ENCODE results near the gene RHOT2. TPM values are rescaled to one million over a fixed set of nuclear protein-coding genes. Genes with fewer than 3 reads are reported as not detected.
A peak's percentile ranks its signal among the peaks of the same experiment; 100 is the strongest.

Gene RHOT2
- total RNA-seq, 2 experiments from 2014 or later: 110 TPM

DNA sequence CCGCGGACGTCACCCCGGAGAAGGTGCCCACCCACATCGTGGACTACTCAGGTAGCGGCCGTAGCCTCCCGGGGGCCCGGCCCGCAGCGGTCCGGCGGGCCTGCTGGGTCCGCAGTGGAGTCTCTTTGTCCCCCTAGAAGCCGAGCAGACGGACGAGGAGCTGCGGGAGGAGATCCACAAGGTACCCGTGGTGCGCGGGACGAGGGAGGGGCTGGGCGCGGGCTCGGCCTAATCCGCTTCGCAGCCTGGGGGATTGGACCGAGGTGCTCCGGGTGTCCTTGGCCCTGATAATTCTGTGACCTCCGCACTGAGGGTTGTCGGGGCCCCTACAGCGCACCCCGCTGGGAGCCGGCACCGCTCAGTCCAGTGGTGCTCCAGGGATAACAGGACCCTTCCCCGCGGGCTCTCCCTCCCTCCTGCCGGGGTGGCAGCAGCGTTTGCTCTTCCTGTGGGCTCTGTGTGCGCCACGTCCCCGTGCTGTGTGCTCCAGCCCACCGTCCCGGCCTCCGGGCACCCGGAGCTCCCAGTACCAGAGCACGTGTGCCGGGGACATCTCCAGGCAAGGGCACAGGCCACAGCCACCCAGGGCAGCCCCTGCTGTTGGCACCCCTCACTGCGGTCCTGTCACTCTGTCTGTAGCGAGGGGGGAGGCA, 713 bp downstream of the RHOT2 start:
- intact Hi-C loops (cut with micrococcal nuclease): loop anchor here (10.0 kb wide), 1 partner anchor 84 kb away; no protein-coding TSS in a partner anchor
- Mint-ChIP-seq H3K9me3 (no peaks in the 10 kb centered on the region), H3K36me3 (ENCODE audit: low read depth) (peaks cover 10% of the 10 kb centered on the region), H3K4me1 (ENCODE audit: low read depth) (peaks cover 9% of the 10 kb centered on the region), H3K27me3 (no peaks in the 10 kb centered on the region), H3K27ac (peak overlapping the region; percentile 61), H3K4me3 (peak overlapping the region; percentile 75)
- no peak for ATAC-seq
- ChIA-PET POLR2A (interaction anchor here (1.0 to 2.7 kb wide), 6 partner anchors 10 to 80 kb away, joined by 3 to 11 read pairs (median 4); partner anchors contain the start of genes STUB1 and WDR90), CTCF (interaction anchor here (0.9 to 2.7 kb wide), 5 partner anchors 8 to 21 kb away, joined by 3 to 9 read pairs (median 3); no protein-coding TSS in a partner anchor)
- no peak for DNase-seq
- TF ChIP-seq, protein P1, sequence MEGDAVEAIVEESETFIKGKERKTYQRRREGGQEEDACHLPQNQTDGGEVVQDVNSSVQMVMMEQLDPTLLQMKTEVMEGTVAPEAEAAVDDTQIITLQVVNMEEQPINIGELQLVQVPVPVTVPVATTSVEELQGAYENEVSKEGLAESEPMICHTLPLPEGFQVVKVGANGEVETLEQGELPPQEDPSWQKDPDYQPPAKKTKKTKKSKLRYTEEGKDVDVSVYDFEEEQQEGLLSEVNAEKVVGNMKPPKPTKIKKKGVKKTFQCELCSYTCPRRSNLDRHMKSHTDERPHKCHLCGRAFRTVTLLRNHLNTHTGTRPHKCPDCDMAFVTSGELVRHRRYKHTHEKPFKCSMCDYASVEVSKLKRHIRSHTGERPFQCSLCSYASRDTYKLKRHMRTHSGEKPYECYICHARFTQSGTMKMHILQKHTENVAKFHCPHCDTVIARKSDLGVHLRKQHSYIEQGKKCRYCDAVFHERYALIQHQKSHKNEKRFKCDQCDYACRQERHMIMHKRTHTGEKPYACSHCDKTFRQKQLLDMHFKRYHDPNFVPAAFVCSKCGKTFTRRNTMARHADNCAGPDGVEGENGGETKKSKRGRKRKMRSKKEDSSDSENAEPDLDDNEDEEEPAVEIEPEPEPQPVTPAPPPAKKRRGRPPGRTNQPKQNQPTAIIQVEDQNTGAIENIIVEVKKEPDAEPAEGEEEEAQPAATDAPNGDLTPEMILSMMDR (IDR thresholded peaks at IDR 0.05): no peak

DNA sequence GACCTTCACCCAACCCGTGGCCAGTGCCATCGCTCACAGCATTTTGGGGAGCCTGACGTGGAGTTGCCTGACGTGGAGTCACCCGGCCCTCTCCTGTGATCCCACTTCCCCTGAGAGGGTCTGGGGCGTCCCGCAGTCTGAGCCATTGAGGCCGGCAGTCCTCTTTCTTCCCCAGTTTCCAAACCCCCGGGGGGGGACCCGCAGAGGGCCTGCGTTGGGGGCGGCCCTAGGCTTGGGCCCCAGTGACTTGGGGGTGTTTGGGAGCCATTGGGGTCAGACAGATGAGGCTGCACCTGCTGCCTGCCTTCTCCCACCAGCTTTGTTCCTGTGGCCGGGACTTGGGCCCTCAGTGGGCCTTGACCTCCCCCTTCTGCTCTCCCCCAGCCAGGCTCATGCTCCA, 1.7 kb downstream of the RHOT2 start:
- Mint-ChIP-seq H3K27me3 (no peaks in the 10 kb centered on the region), H3K4me1 (ENCODE audit: low read depth) (peaks cover 9% of the 10 kb centered on the region), H3K36me3 (ENCODE audit: low read depth) (peaks cover 10% of the 10 kb centered on the region), H3K9me3 (no peaks in the 10 kb centered on the region), H3K4me3 (peak overlapping the region; percentile 75), H3K27ac (peak overlapping the region; percentile 20)
- CTCF ChIA-PET: no interaction called here
- POLR2A ChIA-PET: interaction anchor here (1.5 to 2.7 kb wide), 2 partner anchors 9 to 19 kb away, joined by 9 to 11 read pairs; partner anchors contain the start of gene WDR90
- TF ChIP-seq, protein P1 (IDR thresholded peaks at IDR 0.05): no peak
- no peak for DNase-seq
- intact Hi-C loops (cut with micrococcal nuclease): loop anchor here (10.0 kb wide), 1 partner anchor 85 kb away; no protein-coding TSS in a partner anchor
- no peak for ATAC-seq

DNA sequence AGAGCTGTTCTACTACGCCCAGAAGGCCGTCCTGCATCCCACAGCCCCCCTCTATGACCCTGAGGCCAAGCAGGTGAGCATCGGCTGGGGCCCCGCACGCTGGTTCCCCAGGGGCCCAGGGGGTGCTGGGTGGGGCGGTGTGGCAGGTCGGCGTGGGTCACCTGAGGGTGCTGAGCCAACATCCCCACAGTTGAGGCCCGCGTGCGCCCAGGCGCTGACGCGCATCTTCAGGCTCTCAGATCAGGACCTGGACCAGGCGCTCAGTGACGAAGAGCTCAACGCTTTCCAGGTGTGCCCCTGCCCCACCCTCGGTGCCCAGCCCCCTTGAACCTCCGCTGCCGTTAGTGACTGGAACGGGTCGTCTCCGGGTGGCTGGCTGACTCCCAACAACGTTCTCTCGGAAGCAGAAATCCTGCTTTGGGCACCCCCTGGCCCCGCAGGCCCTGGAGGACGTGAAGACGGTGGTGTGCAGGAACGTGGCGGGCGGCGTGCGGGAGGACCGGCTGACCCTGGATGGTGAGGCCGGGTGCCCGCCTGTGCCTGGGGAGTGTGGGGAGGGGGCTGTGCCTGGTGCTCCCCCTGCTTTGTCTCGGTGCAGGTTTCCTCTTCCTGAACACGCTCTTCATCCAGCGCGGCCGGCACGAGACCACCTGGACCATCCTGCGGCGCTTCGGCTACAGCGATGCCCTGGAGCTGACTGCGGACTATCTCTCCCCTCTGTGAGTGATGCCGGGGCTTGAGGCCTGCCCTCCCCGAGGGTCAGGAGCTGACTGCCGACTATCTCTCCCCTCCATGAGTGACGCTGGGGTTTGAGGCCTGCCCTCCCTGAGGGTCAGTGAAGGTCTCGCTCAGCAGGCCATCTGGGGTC, 2.8 kb downstream of the RHOT2 start:
- Mint-ChIP-seq H3K36me3 (ENCODE audit: low read depth) (peaks cover 10% of the 10 kb centered on the region), H3K27ac (no peak overlapping the region), H3K9me3 (no peaks in the 10 kb centered on the region), H3K4me1 (ENCODE audit: low read depth) (peaks cover 12% of the 10 kb centered on the region), H3K27me3 (peaks cover 4% of the 10 kb centered on the region), H3K4me3 (no peak overlapping the region)
- intact Hi-C loops (cut with micrococcal nuclease): no loop called here
- ChIA-PET POLR2A (interaction anchor here (0.5 to 1.7 kb wide), 5 partner anchors 8 to 1785 kb away, joined by 3 to 9 read pairs (median 5); partner anchors contain the start of genes METTL26 and STUB1), CTCF (no interaction called here)
- TF ChIP-seq, protein P1 (IDR thresholded peaks at IDR 0.05): no peak
- ATAC-seq (no peak), DNase-seq (no peak)

DNA sequence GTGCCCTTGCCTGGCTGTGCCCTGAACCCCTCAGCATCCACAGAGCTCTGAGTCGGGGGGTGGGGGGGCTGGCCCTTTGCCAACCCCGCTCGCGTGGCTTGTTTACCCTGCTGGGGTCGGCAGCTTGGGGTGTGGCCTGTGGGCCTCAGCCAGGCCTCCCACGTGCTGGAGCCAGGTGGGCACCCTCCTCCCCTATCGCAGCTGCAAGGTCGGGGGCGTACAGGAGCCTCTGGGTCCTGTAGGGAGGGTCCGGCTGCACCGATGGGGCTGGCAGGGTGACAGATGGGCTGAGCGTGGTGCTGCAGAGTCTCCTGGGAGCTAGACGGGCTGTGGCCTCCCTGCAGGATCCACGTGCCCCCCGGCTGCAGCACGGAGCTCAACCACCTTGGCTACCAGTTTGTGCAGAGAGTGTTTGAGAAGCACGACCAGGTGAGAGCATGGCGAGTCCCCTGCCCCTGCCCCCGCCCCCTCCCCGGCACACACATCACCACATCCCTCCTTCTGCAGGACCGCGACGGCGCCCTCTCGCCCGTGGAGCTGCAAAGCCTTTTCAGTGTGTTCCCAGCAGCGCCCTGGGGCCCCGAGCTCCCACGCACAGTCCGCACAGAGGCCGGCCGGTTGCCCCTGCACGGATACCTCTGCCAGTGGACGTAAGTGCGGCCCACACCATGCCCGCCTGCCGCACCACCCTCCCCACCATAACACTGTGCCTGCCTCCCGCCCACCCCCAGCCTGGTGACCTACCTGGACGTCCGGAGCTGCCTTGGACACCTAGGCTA, 3.6 kb downstream of the RHOT2 start:
- POLR2A ChIA-PET: interaction anchor here (1.2 to 1.7 kb wide), 3 partner anchors 9 to 35 kb away, joined by 4 to 6 read pairs (median 5); partner anchors contain the start of genes METTL26 and STUB1
- intact Hi-C loops (cut with micrococcal nuclease): no loop called here
- Mint-ChIP-seq H3K4me1 (ENCODE audit: low read depth) (peaks cover 12% of the 10 kb centered on the region), H3K4me3 (no peak overlapping the region), H3K27me3 (peaks cover 4% of the 10 kb centered on the region), H3K9me3 (no peaks in the 10 kb centered on the region), H3K36me3 (ENCODE audit: low read depth) (peaks cover 10% of the 10 kb centered on the region), H3K27ac (no peak overlapping the region)
- TF ChIP-seq, protein P1 (IDR thresholded peaks at IDR 0.05): no peak
- CTCF ChIA-PET: no interaction called here
- DNase-seq: no peak
- no peak for ATAC-seq

Measured in activated CD8-positive, alpha-beta T cell treated with anti-CD3 and anti-CD28 coated beads for 36 hours (primary cell).